Glomerular visceral epithelial cell (primary cell): ENCODE measurements around the gene AK1.
A peak's percentile ranks its signal among the peaks of the same experiment; 100 is the strongest.
"Not testable (repeated sequence)": the region's sequence is repeated elsewhere in the genome, so short reads cannot be mapped to it uniquely, and the experiment has no call there.

Experiments
- DNase-seq: peaks from one replicate; pipeline ENCODE4 v3.0.0-alpha.2; 2016; ENCODE audit errors: extremely low spot score

Gene AK1

GRCh38 chr9:127848756-127849504 lies 28.5 kb downstream of the AK1 start:
- DNase-seq = no peak

DNA sequence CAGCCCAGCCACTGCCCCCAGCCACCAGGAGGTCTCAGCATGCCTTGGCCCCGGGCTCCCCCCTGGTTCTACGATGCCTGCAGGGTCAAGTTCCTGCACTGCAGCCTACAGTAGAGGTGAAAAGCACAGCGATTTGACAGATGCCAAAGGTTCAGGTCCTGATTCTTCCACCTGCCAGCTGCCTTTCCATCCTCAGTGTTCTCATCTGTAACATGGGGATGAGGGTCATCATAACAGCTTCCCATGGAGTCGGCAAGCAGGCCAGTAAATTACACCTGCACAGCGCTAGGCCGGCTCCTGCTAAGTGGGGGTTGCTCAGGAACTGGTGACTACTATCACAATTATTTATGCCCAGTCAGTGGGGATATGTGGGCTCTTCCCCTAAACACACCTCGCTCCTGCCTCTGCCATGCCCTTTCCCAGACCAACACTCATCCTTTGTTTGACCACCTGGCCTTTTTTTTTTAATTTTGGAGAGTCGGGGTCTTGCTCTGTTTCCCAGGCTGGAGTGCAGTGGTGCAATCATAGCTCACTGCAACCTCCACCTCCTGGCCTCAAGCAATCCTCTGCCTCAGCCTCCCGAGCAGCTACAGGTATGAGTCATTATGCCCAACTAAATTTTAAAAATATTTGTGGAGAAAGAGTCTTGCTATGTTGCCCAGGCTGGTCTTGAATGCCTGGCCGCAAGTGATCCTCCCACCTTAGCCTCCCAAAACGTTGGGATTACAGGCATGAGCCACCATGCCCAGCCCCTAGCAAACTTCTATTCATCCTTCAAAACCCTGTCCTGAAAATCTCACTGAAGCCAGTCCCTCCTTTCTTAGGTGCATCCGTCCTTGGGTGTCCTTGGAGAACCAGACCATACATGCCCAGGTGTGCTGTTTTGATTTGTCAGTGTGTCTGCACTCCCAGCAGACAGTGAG lies 29.4 kb downstream of the AK1 start:
- no peak for DNase-seq

DNA sequence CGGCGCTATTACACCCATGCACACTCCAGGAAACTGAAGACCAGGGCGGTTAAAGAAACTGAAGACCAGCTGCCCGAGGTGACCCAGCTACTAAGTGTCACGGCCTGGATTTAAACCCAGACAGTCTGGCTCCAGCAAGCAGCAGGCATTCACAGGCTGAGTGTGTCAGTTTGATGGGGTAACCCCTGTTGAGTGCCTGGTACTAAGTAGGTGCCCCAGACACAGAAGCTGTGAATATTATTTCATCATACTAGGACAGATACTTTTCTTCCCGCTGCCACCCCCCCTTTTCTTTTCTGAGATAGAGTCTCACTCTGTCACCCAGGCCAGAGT lies 30.3 kb downstream of the AK1 start:
- DNase-seq = no peak

DNA sequence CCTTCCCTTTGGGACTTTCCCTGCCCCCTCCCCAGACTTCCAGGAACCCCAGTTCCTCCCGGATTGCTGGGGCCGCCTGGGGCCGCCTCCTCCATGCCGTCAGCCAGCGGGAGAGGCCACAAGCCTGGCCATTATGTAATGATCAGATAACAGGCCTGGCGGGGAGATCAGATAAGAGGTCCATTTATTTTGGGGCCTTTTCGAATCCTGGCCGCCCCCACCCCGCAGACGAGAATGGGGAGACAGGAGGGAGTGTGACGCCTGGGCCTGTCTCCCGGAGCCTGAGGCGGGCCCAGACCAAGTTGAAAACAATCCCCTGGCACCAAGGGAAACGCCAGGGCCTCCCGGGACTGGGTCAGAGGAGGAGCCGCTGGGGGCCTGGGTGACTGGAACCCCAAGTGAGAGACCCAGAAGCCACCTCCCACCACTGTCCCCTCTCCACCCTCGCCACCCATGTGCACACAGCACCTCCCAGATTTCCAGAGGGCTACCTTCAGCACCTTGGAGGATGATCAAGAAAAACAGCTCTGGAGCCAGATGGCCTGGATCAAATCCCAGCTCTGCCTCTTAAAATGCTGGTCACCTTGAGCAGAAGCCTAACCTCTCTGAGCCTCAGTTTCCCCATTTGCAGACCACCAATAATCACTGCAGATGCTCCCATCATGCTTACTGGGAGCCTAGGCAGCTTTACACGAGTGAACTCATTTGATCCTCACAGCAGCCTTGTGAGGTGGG lies 30.9 kb downstream of the AK1 start:
- DNase-seq = no peak

- not testable (repeated sequence) for DNase-seq
These were observed 31.9 kb downstream of the AK1 start for GRCh38 chr9:127845619-127846018.

GRCh38 chr9:127844821-127845359 lies 32.6 kb downstream of the AK1 start:
- no peak for DNase-seq

DNA sequence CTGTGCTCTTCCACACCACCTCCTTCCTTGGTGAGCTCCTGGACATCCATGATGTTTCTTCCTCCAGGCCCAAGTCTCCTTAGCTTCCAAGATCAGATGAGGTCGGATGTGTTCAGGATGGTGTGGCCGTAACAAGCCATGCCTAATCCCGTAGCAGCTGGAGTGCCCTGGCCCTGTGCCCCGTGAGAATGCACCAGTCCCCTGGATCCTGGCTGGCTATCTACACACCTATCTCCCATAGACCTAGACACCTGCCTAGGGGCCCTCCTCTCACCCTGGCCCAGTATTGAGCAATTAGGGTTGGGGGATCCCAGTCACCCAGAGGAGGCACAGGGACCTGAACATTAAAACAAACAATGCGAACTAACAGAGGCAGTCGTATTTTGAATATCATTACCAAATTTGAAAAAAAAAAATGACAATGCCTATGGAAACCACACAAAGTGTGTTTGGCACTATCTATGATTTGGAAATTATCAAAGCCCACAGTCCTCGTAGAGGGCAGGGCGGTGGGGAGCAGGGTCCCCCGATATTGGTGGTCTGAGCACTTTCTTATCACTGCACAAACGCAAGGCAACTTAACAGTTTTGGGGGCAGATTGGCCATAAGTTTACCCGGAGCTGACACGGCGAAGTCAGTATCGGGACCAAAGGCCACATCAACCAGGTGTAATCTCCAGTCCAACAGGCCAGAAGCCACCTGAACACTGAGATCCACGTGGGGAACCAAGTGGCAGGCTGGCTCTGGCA lies 36.2 kb downstream of the AK1 start:
- no peak for DNase-seq

DNA sequence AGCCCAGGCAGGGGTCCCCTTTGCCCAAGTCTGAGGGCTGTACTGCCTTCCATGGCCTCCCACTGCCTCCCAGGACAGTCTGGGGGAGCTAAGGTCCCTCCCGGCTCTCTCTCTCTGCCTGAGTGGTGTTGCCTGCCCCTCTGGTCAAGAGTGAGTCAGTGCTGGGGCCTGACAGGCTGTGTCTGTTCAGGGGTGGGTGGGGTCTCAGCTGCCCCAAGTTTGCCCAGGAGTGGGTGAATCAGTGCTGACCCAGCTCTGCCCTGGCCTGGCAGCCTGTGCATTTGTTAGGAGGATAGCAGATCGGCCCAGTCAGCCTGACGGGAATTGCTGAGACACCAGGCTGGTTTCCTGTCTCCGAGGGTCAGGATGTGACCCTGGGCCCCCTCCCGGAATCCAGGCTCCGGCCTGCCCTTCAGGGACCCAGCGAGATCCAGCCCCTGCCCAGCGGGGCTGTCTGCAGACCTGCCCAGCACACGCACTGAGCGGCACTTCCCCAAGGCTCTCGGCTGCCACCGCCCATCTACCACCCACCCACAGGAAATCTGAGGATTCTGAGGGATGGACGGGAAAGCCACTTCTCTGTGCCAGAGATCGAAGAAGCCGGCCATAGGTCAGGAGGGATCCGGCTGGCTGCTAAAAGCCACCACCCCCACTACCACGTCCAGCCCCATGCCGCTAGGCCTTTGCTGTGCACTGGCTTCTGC lies 38.9 kb downstream of the AK1 start:
- DNase-seq = peak; percentile 95

GRCh38 chr9:127837346-127837745 lies 40.1 kb downstream of the AK1 start:
- peak; percentile 26 for DNase-seq

DNA sequence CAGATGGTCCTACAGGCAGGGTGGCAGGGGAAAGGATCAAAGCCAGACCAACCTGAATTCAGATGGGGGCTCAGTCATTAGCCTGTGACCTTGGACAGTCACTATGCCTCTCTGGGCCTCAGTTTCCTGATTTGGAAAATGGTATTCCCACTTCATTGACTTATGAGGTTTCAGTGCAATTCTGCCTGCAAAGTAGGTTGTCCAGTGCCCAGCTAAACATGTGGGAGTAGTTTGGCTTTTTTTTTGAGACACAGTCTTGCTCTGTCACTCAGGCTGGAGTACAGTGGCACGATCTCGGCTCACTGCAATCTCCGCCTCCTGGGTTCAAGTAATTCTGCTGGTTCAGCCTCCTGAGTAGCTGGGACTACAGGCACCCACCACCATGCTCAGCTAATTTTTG lies 40.9 kb downstream of the AK1 start:
- DNase-seq = not testable (repeated sequence)

DNA sequence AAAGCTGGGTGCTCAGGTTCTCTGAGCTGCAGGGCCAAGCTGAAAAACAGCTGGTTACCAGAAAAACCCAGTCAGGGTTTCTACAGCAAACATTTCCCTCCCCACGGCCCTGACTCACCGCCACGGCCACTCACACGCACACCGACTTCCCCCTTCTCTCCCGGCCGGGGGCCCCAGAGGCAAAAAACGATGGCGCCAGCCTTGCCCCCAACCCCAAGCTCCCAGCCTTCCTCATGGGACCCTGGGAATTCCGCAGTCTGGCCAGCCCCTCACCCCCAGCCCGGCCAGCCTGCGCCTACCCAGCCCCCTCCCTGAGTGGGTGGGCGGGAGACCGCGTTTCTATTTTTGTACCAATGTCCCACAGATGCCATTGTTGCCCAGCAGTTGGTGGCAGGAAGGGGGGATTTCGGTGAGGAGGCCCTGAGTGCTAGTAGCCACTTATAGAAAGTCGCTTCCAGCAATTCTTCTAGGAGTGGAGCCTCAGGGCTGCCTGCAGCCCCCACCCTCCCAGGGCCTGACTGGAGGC lies 41.4 kb downstream of the AK1 start:
- peak; percentile 54 for DNase-seq

GRCh38 chr9:127833555-127833954 lies 43.9 kb downstream of the AK1 start:
- no peak for DNase-seq

DNA sequence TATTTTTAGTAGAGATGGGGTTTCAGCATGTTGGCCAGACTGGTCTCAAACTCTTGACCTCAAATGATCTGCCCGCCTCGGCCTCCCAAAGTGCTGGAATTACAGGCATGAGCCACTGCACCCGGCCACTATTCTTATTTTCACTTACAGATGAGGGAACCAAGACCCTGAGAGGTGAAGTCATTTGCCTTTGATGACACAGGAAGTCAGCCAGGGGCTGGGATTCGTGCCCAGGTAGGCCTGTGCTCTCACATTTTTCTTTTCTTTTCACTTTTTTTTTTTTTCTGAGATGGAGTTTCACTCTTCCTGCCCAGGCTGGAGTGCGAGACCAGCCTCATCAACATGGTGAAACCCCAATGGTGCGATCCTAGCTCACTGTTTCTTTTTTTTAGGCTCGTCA lies 45.2 kb downstream of the AK1 start:
- DNase-seq = no peak

GRCh38 chr9:127829205-127829906 lies 48.1 kb downstream of the AK1 start:
- DNase-seq = no peak

GRCh38 chr9:127828262-127829031 lies 49.0 kb downstream of the AK1 start:
- DNase-seq = no peak

DNA sequence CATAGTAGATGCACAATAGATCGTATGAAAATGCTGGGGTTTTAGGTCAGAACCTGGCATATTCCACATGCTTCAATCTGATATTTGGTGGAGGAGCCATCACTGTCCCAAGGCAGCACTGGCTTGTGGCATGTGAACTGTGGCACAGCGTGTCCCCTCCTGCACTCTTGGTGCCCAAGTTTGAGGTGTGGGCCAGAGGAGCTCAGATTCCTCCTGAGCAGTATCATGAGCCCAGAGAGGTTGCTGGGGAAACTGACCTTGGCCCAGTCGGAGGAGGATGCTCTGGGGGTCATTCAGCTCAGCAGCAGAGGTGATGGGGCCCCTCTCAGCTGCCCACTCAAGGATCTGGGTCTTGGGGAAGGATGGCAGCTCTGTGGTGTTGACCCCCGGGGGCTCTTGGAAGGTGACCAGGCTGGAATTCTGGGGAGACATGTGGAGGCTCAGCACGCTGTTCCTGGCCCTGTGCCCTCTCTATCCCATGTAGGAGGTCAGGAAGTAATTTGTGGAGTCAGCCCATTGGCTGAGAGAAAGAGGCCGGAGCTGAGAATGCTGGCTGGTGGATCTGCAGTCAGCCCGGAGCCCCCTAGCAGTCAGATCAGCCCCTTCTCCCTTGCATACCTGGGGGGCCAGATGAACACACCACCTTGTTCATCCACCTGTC lies 51.1 kb downstream of the AK1 start:
- no peak for DNase-seq

DNA sequence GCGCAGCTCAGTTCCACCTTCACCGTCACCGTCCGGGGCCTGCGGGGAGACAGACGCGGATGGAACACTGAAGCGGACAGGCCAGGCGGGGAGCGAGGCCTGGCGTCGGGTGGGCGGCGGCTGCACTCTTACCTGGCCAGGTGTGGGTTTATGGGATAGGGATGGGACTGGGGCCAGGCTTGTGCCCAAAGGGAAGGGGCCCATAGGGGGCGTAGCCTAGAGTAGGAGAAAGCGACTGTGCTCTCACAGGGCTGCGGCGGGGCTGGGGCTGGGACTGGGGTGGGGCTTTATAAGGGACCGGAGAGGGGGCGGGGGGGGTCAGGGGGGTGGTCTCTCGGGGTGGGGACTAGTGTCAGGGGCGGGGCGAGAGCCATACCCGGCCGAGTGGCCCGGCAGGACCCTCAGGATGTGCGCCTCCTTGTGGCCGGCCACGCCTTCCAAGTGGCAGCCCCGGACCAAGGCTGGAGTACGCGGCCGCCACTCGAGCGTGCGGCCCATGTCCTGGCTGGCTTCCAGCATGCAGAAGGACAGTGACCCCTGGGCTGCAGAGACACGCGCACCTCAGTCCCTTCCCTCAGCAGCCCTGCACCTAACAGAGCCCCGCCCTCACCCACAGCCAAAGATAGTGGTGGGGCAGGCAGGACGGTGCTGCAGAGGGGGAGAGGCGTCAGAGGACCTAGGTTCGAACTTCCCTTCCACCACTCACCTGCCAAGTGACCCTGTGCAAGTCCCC lies 52.0 kb downstream of the AK1 start:
- DNase-seq = no peak

DNA sequence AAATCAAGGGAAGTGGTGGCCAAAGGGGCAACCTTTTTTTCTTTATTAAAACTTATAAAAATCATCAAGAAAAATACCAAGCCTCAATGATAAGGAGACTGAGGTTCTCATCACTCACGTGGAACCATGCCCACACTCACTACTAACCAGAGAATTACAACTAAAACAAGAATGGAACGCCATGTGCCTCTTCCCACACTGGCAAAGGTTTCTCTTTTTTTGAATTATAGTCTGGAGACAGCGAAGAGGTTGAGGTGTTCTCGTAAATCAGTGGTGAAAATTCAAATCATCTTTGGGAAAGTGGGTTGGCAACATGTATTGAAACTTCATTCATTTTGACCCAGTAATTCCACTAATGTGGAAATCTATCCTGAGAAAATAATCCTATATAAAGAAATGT lies 55.4 kb downstream of the AK1 start:
- no peak for DNase-seq
